Gastrocnemius medialis (tissue), 4 donors: ENCODE measurements around the gene C5. TPM values are rescaled to one million over a fixed set of nuclear protein-coding genes. Genes with fewer than 3 reads are reported as not detected.

Experiments used
- ATAC-seq, 2 donors: fragments of 150-250 bp; one replicate each; pipeline ENCODE4 v1.9.1; 2016
- DNase-seq, 2 donors: peaks; one replicate each; pipeline ENCODE4 v3.0.0-alpha.2; 2019
- H3K27ac ChIP-seq, 4 donors: fragments of 200-600 bp; sonication (generic); 1 replicate in 1 of 4; 2 replicates in 3 of 4; pipeline ENCODE4 v1.5.1; 2016 to 2018; ENCODE audit warnings: mild to moderate bottlenecking in 2 of 4, moderate library complexity in 1 of 4
- H3K27me3 ChIP-seq, 3 donors: fragments of 200-600 bp; sonication (generic) in 2 of 3; 1 replicate in 1 of 3; 2 replicates in 2 of 3; pipeline versions ENCODE4 v1.5.1 to v1.6.0; 2016 to 2019; ENCODE audit warnings: mild to moderate bottlenecking in 1 of 3, moderate library complexity in 1 of 3
- H3K36me3 ChIP-seq, 2 donors: fragments of 200-600 bp; sonication (generic) in 1 of 2; one replicate each; pipeline ENCODE4 v1.5.1; 2017 to 2018
- H3K4me1 ChIP-seq, 2 donors: fragments of 200-600 bp; sonication (generic) in 1 of 2; one replicate each; pipeline ENCODE4 v1.5.1; 2016 to 2017; ENCODE audit warnings: mild to moderate bottlenecking in 2 of 2
- H3K4me3 ChIP-seq, 4 donors: fragments of 200-600 bp; sonication (generic) in 3 of 4; 1 replicate in 1 of 4; 2 replicates in 3 of 4; pipeline ENCODE4 v1.5.1; 2016 to 2019; ENCODE audit warnings: mild to moderate bottlenecking in 2 of 4
- H3K9me3 ChIP-seq, 3 donors: fragments of 200-600 bp; sonication (generic) in 2 of 3; 1 replicate in 1 of 3; 2 replicates in 2 of 3; pipeline ENCODE4 v1.5.1; 2016 to 2019
- CTCF ChIP-seq, 5 experiments: fragments of 450-650 bp in 3 of 5; fragments of 200-600 bp in 2 of 5; sonication (generic) in 2 of 5; IDR thresholded peaks in 4 of 5; conservative IDR thresholded peaks in 1 of 5; 1 replicate in 4 of 5; 2 replicates in 1 of 5; pipeline ENCODE4 v1.5.1; 2016 to 2019; ENCODE audit warnings: antibody characterized with exemption in 5 of 5, mild to moderate bottlenecking in 3 of 5, moderate library complexity in 3 of 5
- POLR2A ChIP-seq, 2 donors: fragments of 450-650 bp; IDR thresholded peaks; one replicate each; pipeline ENCODE4 v1.6.1; 2017; ENCODE audit warnings: antibody characterized with exemption in 2 of 2, mild to moderate bottlenecking in 2 of 2, moderate library complexity in 2 of 2
- in situ Hi-C, 4 donors: fragments of 200-750 bp; cut with MboI; loops; one replicate each; pipeline versions ENCODE4 v1.15.0 to v1.8.0; 2017; ENCODE audit warnings: low sequenced_read_pairs in 4 of 4
- intact Hi-C: fragments of 100-400 bp; cut with DNase I; formaldehyde crosslinking; loops from one replicate; pipeline ENCODE4 v1.15.1; 2023; ENCODE audit warnings: low total_unique reads
- total RNA-seq, 4 donors: library from RNA; depleted of rRNA; stranded (reverse); fragments of >200 nt; gene quantifications; one replicate each; pipeline versions ENCODE4 v1.1.0 to v1.2.3, GENCODE V29; 2016

The C5 gene
- total RNA-seq, 4 donors from 2014 or later, result 0.22 to 3.9 (median 1.8) TPM

- intact Hi-C loops, result no loop called here
- Histone ChIP-seq H3K27me3 (no peaks in the 10 kb centered on the region), H3K9me3 (no peaks in the 10 kb centered on the region), H3K36me3 (no peaks in the 10 kb centered on the region), H3K4me1 (no peaks in the 10 kb centered on the region), H3K27ac (no peak overlapping the region), H3K4me3 (no peak overlapping the region)
- TF ChIP-seq CTCF (IDR thresholded peaks at IDR 0.05 in 4 of 5, conservative IDR thresholded peaks at IDR 0.05 in 1 of 5), result no peak
- TF ChIP-seq POLR2A (IDR thresholded peaks at IDR 0.05), result no peak
- in situ Hi-C loops, result no loop called here
- ATAC-seq (no peak), DNase-seq (no peak)
These were observed 50.8 kb downstream of the C5 start for GRCh38 chr9:120999317-120999716.

- no peak overlapping the region for H3K27ac ChIP-seq
- H3K4me3 ChIP-seq, result no peak overlapping the region
- H3K9me3 ChIP-seq, result no peaks in the 10 kb centered on the region
- in situ Hi-C loops (no loop called here), intact Hi-C loops (no loop called here)
- no peaks in the 10 kb centered on the region for H3K36me3 ChIP-seq
- DNase-seq, result no peak
- ATAC-seq, result no peak
- H3K27me3 ChIP-seq, result no peaks in the 10 kb centered on the region
- H3K4me1 ChIP-seq, result no peaks in the 10 kb centered on the region
- TF ChIP-seq CTCF (IDR thresholded peaks at IDR 0.05 in 4 of 5, conservative IDR thresholded peaks at IDR 0.05 in 1 of 5) (no peak), POLR2A (IDR thresholded peaks at IDR 0.05) (no peak)
These were observed 52.0 kb downstream of the C5 start for GRCh38 chr9:120998111-120998510.

- H3K9me3 ChIP-seq, result no peaks in the 10 kb centered on the region
- no peak for ATAC-seq
- H3K27me3 ChIP-seq, result no peaks in the 10 kb centered on the region
- TF ChIP-seq CTCF (IDR thresholded peaks at IDR 0.05 in 4 of 5, conservative IDR thresholded peaks at IDR 0.05 in 1 of 5) (no peak), POLR2A (IDR thresholded peaks at IDR 0.05) (no peak)
- in situ Hi-C loops, result no loop called here
- intact Hi-C loops, result no loop called here
- H3K36me3 ChIP-seq, result no peaks in the 10 kb centered on the region
- no peak overlapping the region for H3K27ac ChIP-seq
- DNase-seq, result no peak
- H3K4me1 ChIP-seq, result no peaks in the 10 kb centered on the region
- H3K4me3 ChIP-seq, result no peak overlapping the region
These were observed 52.6 kb downstream of the C5 start for GRCh38 chr9:120997502-120997901.

GRCh38 chr9:120996409-120996808 is 53.7 kb downstream of the C5 start:
- Histone ChIP-seq H3K4me1 (no peaks in the 10 kb centered on the region), H3K27ac (no peak overlapping the region), H3K27me3 (no peaks in the 10 kb centered on the region), H3K9me3 (no peaks in the 10 kb centered on the region), H3K4me3 (no peak overlapping the region), H3K36me3 (no peaks in the 10 kb centered on the region)
- DNase-seq (no peak), ATAC-seq (no peak)
- no peak for TF ChIP-seq POLR2A (IDR thresholded peaks at IDR 0.05)
- TF ChIP-seq CTCF (IDR thresholded peaks at IDR 0.05 in 4 of 5, conservative IDR thresholded peaks at IDR 0.05 in 1 of 5), result no peak
- in situ Hi-C loops (no loop called here), intact Hi-C loops (no loop called here)

GRCh38 chr9:120989065-120989464 is 61.0 kb downstream of the C5 start:
- Histone ChIP-seq H3K27me3 (no peaks in the 10 kb centered on the region), H3K9me3 (no peaks in the 10 kb centered on the region), H3K36me3 (no peaks in the 10 kb centered on the region), H3K4me1 (no peaks in the 10 kb centered on the region), H3K4me3 (no peak overlapping the region), H3K27ac (no peak overlapping the region)
- TF ChIP-seq POLR2A (IDR thresholded peaks at IDR 0.05), result no peak
- no peak for TF ChIP-seq CTCF (IDR thresholded peaks at IDR 0.05 in 4 of 5, conservative IDR thresholded peaks at IDR 0.05 in 1 of 5)
- intact Hi-C loops (no loop called here), in situ Hi-C loops (loop anchor here in 2 of 4 donors (5.0 to 10.0 kb wide), 2 partner anchors 73 to 76 kb away; no protein-coding TSS in a partner anchor)
- ATAC-seq (no peak), DNase-seq (no peak)
